ENCODE measurements around the gene ADCY7.

DNA sequence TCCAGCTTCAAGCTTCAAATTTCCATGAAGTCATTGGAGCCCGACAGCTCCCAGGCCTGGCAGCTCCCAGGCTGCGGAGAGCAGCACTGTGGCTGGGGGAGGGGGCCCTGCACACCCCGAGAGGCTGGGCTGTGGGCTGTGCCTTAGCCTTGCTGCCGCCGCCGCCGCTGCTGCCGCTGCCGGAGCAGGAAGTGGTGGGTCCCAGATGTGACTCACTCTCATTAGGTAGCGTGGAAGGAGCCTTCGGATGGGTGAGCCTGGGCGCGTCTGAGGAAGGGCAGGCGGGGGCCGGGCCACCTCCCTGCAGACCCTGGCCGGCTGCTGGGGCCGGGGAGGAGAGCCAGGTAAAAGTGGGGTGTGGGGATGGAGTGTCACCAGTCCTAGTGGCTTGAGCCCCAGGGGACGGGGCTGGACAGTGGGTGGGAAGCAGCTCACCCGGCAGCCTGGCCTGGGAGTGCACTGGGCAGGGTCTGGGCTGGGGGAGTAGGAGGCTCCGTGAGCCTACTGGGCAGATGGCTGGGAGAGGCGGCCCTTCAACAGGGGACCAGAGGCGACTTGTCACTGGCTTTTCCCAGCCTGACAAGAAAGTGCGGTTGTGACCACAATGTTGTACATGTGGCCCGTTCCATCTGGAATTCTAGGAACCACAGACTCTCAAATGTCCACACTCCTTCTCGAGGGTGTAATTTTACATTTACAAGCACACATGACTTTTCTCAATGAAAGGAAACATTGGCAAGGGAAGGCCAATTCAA is at the start of gene ADCY7:
- TF ChIP-seq, protein P1, sequence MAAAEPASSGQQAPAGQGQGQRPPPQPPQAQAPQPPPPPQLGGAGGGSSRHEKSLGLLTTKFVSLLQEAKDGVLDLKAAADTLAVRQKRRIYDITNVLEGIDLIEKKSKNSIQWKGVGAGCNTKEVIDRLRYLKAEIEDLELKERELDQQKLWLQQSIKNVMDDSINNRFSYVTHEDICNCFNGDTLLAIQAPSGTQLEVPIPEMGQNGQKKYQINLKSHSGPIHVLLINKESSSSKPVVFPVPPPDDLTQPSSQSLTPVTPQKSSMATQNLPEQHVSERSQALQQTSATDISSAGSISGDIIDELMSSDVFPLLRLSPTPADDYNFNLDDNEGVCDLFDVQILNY (CRISPR knock-in tag; IDR thresholded peaks at IDR 0.05): no peak
- TF ChIP-seq, protein P2, sequence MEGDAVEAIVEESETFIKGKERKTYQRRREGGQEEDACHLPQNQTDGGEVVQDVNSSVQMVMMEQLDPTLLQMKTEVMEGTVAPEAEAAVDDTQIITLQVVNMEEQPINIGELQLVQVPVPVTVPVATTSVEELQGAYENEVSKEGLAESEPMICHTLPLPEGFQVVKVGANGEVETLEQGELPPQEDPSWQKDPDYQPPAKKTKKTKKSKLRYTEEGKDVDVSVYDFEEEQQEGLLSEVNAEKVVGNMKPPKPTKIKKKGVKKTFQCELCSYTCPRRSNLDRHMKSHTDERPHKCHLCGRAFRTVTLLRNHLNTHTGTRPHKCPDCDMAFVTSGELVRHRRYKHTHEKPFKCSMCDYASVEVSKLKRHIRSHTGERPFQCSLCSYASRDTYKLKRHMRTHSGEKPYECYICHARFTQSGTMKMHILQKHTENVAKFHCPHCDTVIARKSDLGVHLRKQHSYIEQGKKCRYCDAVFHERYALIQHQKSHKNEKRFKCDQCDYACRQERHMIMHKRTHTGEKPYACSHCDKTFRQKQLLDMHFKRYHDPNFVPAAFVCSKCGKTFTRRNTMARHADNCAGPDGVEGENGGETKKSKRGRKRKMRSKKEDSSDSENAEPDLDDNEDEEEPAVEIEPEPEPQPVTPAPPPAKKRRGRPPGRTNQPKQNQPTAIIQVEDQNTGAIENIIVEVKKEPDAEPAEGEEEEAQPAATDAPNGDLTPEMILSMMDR (IDR thresholded peaks at IDR 0.05): no peak

Data from WTC11 (cell line).